WTC11 (cell line): ENCODE data around the gene BPIFB4.

Experiments
- AFF4 ChIP-seq: sonication (generic); formaldehyde crosslinking; IDR thresholded peaks from 2 replicates; pipeline ENCODE4 v1.8.1; 2023; ENCODE audit warnings: mild to moderate bottlenecking, missing genetic modification reagents, borderline replicate concordance
- CTCF ChIP-seq: fragments of 200-600 bp; IDR thresholded peaks from 2 replicates; pipeline ENCODE4 v1.8.0; 2022; ENCODE audit warnings: antibody characterized with exemption
- E2F1 ChIP-seq: sonication (generic); formaldehyde crosslinking; IDR thresholded peaks from 2 replicates; pipeline ENCODE4 v1.8.0; 2022; ENCODE audit warnings: mild to moderate bottlenecking, missing genetic modification reagents
- E2F4 ChIP-seq: sonication (generic); formaldehyde crosslinking; IDR thresholded peaks from 2 replicates; pipeline ENCODE4 v1.8.1; 2022; ENCODE audit warnings: low read depth, mild to moderate bottlenecking, moderate library complexity, missing genetic modification reagents, borderline replicate concordance
- ESRRA ChIP-seq: sonication (generic); formaldehyde crosslinking; IDR thresholded peaks from 2 replicates; pipeline ENCODE4 v1.8.1; 2022; ENCODE audit warnings: mild to moderate bottlenecking, missing genetic modification reagents, borderline replicate concordance
- KAT7 ChIP-seq: sonication (generic); formaldehyde crosslinking; IDR thresholded peaks from 2 replicates; pipeline ENCODE4 v1.8.1; 2023; ENCODE audit warnings: missing genetic modification reagents, mild to moderate bottlenecking, borderline replicate concordance
- MAX ChIP-seq: sonication (generic); formaldehyde crosslinking; IDR thresholded peaks from 2 replicates; pipeline ENCODE4 v1.8.0; 2022; ENCODE audit warnings: mild to moderate bottlenecking, missing genetic modification reagents
- MLX ChIP-seq: sonication (generic); formaldehyde crosslinking; IDR thresholded peaks from 2 replicates; pipeline ENCODE4 v1.8.1; 2023; ENCODE audit warnings: mild to moderate bottlenecking, missing genetic modification reagents, moderate library complexity
- NFYB ChIP-seq: sonication (generic); formaldehyde crosslinking; conservative IDR thresholded peaks from 2 replicates; pipeline ENCODE4 v1.8.0; 2022; ENCODE audit warnings: low read depth, missing genetic modification reagents
- TEAD4 ChIP-seq: sonication (generic); formaldehyde crosslinking; IDR thresholded peaks from 2 replicates; pipeline ENCODE4 v1.8.0; 2022; ENCODE audit warnings: mild to moderate bottlenecking, missing genetic modification reagents
- USF1 ChIP-seq: sonication (generic); formaldehyde crosslinking; IDR thresholded peaks from 2 replicates; pipeline ENCODE4 v1.8.0; 2022; ENCODE audit warnings: mild to moderate bottlenecking, missing genetic modification reagents
- ZNF232 ChIP-seq: sonication (generic); formaldehyde crosslinking; IDR thresholded peaks from 2 replicates; pipeline ENCODE4 v1.8.0; 2022; ENCODE audit warnings: mild to moderate bottlenecking, missing genetic modification reagents
- ZNF671 ChIP-seq: fragments of 250-450 bp; sonication (Bioruptor Pico); IDR thresholded peaks from 2 replicates; pipeline ENCODE4 v1.8.0; 2021; ENCODE audit warnings: mild to moderate bottlenecking

- TF ChIP-seq CTCF (no peak), E2F4 (CRISPR knock-in tag) (no peak), TEAD4 (no peak), MAX (no peak), MLX (no peak), NFYB (CRISPR knock-in tag) (no peak), E2F1 (CRISPR knock-in tag) (no peak), USF1 (CRISPR knock-in tag) (no peak), ZNF232 (no peak), KAT7 (CRISPR knock-in tag) (no peak), ESRRA (CRISPR knock-in tag) (no peak), AFF4 (CRISPR knock-in tag) (no peak), ZNF671 (CRISPR knock-in tag) (no peak)
Observed at GRCh38 chr20:33104336-33104735, 24.9 kb downstream of the BPIFB4 start.
